Activated naive CD8-positive, alpha-beta T cell treated with anti-CD3 and anti-CD28 coated beads, Interleukin-2, amount 50 U/mL, for 24 hours (primary cell): ENCODE results near the gene SAE1.
"Not testable (repeated sequence)": the region's sequence is repeated elsewhere in the genome, so short reads cannot be mapped to it uniquely, and the experiment has no call there.

ENCODE experiments used
- ATAC-seq: fragments of 150-1000 bp; cut with Tn5 transposase; one replicate; pipeline ENCODE4 v1.10.0; 2021
- DNase-seq: peaks from one replicate; pipeline ENCODE4 v3.0.0; 2021
- H3K27ac Mint-ChIP-seq: one replicate; pipeline ENCODE4 v1.8.0; 2021; ENCODE audit warnings: mild to moderate bottlenecking, mixed read lengths
- H3K27me3 Mint-ChIP-seq: one replicate; pipeline ENCODE4 v1.8.0; 2021; ENCODE audit warnings: mixed read lengths
- H3K36me3 Mint-ChIP-seq: one replicate; pipeline ENCODE4 v1.8.0; 2021; ENCODE audit warnings: low read depth, mixed read lengths
- H3K4me1 Mint-ChIP-seq: one replicate; pipeline ENCODE4 v1.8.0; 2021; ENCODE audit warnings: mixed read lengths
- H3K4me3 Mint-ChIP-seq: one replicate; pipeline ENCODE4 v1.8.0; 2021; ENCODE audit warnings: mild to moderate bottlenecking, moderate library complexity, mixed read lengths
- H3K9me3 Mint-ChIP-seq: one replicate; pipeline ENCODE4 v1.8.0; 2021; ENCODE audit warnings: mixed read lengths

Gene SAE1

DNA sequence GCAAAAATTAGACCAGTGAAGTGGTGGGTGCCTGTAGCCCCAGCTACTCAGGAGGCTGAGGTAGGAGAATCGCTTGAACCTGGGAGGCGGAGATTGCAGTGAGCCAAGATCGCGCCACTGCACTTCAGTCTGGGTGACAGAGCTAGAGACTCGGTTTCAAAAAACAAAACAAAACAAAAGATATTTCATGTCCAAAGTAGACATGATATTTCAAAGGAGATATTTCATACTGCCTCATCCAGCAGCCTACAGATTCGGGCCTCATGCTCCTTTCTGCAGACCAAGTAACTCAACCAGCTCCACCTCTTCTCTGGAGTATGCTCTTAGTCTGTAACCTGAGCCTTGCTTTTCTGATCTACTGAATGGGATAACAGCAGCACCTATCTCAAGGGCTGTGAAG is 32.0 kb upstream of the SAE1 start:
- Mint-ChIP-seq H3K4me1 (peaks cover 67% of the 10 kb centered on the region), H3K36me3 (peaks cover 30% of the 10 kb centered on the region), H3K27me3 (no peaks in the 10 kb centered on the region), H3K9me3 (no peaks in the 10 kb centered on the region), H3K27ac (no peak overlapping the region), H3K4me3 (no peak overlapping the region)
- DNase-seq (no peak), ATAC-seq (no peak)

GRCh38 chr19:47099576-47100050 is 31.0 kb upstream of the SAE1 start:
- ATAC-seq, result no peak
- peaks cover 60% of the 10 kb centered on the region for H3K4me1 Mint-ChIP-seq

DNA sequence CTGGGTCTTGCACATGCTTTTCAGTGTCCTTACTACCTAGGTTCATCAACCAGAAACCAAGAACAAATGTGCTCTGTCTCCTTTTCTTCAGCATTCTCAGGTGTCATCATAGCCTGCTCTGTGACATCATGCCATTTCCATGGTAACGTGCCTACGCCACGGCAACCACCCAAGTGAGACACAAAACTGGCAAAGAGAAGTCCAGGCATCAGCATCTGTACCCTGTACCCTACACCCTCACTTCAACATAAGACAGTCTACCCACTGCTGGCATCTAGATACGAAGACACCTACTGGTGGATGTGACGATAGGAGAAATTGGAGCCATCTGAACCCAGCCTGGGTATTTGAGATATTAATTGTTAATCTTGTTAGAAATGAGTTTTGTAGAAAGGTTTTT is 30.3 kb upstream of the SAE1 start:
- H3K36me3 Mint-ChIP-seq, result peaks cover 29% of the 10 kb centered on the region
- no peaks in the 10 kb centered on the region for H3K9me3 Mint-ChIP-seq
- H3K4me3 Mint-ChIP-seq, result no peak overlapping the region
- peak overlapping the region; percentile 55 for H3K27ac Mint-ChIP-seq
- no peak for ATAC-seq
- no peaks in the 10 kb centered on the region for H3K27me3 Mint-ChIP-seq
- peaks cover 57% of the 10 kb centered on the region for H3K4me1 Mint-ChIP-seq
- DNase-seq, result no peak

More at GRCh38 chr19:47099576-47100050, 31.0 kb upstream of the SAE1 start:
- H3K27ac Mint-ChIP-seq, result no peak overlapping the region
- H3K27me3 Mint-ChIP-seq, result no peaks in the 10 kb centered on the region
- DNase-seq, result no peak
- no peaks in the 10 kb centered on the region for H3K9me3 Mint-ChIP-seq
- peaks cover 25% of the 10 kb centered on the region for H3K36me3 Mint-ChIP-seq
- H3K4me3 Mint-ChIP-seq, result no peak overlapping the region

DNA sequence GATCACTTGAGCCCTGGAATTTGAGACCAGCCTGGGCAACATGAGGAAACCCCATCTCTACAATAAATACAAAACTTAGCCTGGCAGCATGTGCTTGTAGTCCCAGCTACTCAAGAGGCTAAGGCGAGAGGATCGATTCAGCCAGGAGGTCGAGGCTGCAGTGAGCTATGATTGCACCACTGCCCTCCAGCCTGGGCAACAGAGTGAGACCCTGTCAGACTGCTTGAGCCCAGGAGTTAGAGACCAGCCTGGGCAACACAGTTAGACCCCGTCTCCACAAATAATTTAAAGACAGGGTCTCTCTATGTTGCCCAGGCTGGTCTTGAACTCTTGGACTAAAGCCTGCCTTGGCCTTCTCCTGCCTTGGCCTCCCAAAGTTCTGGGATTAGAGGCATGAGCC is 29.5 kb upstream of the SAE1 start:
- peaks cover 35% of the 10 kb centered on the region for H3K36me3 Mint-ChIP-seq
- peaks cover 57% of the 10 kb centered on the region for H3K4me1 Mint-ChIP-seq
- DNase-seq, H3K4me3 Mint-ChIP-seq, ATAC-seq, H3K9me3 Mint-ChIP-seq, H3K27ac Mint-ChIP-seq, H3K27me3 Mint-ChIP-seq: not testable (repeated sequence)

- no peak overlapping the region for H3K4me3 Mint-ChIP-seq
- DNase-seq (no peak), ATAC-seq (no peak)
- peaks cover 36% of the 10 kb centered on the region for H3K36me3 Mint-ChIP-seq
- H3K27me3 Mint-ChIP-seq, result no peaks in the 10 kb centered on the region
- H3K27ac Mint-ChIP-seq, result no peak overlapping the region
- H3K9me3 Mint-ChIP-seq, result no peaks in the 10 kb centered on the region
- peaks cover 59% of the 10 kb centered on the region for H3K4me1 Mint-ChIP-seq
Observed at GRCh38 chr19:47102346-47103060, 28.1 kb upstream of the SAE1 start.

DNA sequence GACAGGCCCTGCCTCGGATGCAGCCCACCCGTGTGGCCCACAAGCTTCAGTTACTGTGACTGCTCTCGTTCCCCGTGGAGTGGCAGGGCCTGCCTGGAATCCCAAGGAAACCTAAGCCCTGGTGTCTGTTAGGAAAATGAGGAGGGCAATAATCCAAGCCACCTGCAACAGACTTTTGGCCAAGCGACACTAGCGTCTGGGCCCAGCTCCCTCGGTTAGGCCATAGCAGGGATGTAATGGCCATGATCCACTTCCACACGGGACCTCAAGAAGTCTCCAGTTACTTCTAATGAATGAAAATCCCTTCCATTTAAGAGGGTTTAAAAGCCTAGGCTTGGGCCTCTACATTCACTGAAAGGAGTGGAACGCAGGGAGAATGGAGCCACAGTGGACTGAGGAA is 26.0 kb upstream of the SAE1 start:
- H3K27me3 Mint-ChIP-seq, result no peaks in the 10 kb centered on the region
- peaks cover 70% of the 10 kb centered on the region for H3K4me1 Mint-ChIP-seq
- H3K4me3 Mint-ChIP-seq, result no peak overlapping the region
- no peaks in the 10 kb centered on the region for H3K9me3 Mint-ChIP-seq
- H3K36me3 Mint-ChIP-seq, result peaks cover 53% of the 10 kb centered on the region
- no peak overlapping the region for H3K27ac Mint-ChIP-seq
- no peak for DNase-seq
- ATAC-seq, result no peak

DNA sequence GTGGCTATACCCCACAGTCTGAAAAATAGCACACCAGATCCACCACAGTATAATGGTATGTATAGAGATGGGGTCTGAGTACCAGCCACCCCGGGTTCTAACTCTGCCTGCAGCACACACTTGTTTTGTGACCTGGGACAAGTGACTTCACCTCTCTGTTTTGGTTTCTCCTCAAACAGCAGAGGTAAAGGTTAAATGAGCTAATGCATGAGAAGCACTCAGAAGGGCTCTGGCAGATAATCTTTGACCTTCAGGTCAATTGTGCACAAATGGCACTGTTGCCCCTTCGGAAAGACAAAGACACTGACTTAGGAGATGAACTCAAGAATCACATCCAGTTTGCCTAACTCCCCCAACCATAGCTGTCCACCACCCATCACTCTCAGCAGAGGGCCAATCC is 24.8 kb upstream of the SAE1 start:
- peaks cover 59% of the 10 kb centered on the region for H3K36me3 Mint-ChIP-seq
- H3K4me1 Mint-ChIP-seq, result peaks cover 66% of the 10 kb centered on the region

GRCh38 chr19:47106821-47107201 is 23.8 kb upstream of the SAE1 start:
- peak overlapping the region; percentile 93 for H3K4me3 Mint-ChIP-seq
- ATAC-seq, result no peak
- no peaks in the 10 kb centered on the region for H3K27me3 Mint-ChIP-seq

More for the DNA sequence above, 24.8 kb upstream of the SAE1 start:
- peak overlapping the region; percentile 58 for H3K27ac Mint-ChIP-seq
- ATAC-seq (peak; percentile 36), DNase-seq (no peak)
- H3K4me3 Mint-ChIP-seq, result no peak overlapping the region
- H3K9me3 Mint-ChIP-seq, result no peaks in the 10 kb centered on the region
- no peaks in the 10 kb centered on the region for H3K27me3 Mint-ChIP-seq

GRCh38 chr19:47107202-47107952 is 23.3 kb upstream of the SAE1 start:
- Mint-ChIP-seq H3K36me3 (peaks cover 63% of the 10 kb centered on the region), H3K27ac (peak overlapping the region; percentile 98), H3K4me3 (peak overlapping the region; percentile 93), H3K4me1 (peaks cover 61% of the 10 kb centered on the region), H3K9me3 (no peaks in the 10 kb centered on the region), H3K27me3 (no peaks in the 10 kb centered on the region)
- ATAC-seq, result peak; percentile 50
- DNase-seq, result peak; percentile 36

More at GRCh38 chr19:47106821-47107201, 23.8 kb upstream of the SAE1 start:
- H3K27ac Mint-ChIP-seq, result peak overlapping the region; percentile 98
- H3K9me3 Mint-ChIP-seq, result no peaks in the 10 kb centered on the region
- DNase-seq, result no peak
- H3K4me1 Mint-ChIP-seq, result peaks cover 66% of the 10 kb centered on the region
- peaks cover 67% of the 10 kb centered on the region for H3K36me3 Mint-ChIP-seq

DNA sequence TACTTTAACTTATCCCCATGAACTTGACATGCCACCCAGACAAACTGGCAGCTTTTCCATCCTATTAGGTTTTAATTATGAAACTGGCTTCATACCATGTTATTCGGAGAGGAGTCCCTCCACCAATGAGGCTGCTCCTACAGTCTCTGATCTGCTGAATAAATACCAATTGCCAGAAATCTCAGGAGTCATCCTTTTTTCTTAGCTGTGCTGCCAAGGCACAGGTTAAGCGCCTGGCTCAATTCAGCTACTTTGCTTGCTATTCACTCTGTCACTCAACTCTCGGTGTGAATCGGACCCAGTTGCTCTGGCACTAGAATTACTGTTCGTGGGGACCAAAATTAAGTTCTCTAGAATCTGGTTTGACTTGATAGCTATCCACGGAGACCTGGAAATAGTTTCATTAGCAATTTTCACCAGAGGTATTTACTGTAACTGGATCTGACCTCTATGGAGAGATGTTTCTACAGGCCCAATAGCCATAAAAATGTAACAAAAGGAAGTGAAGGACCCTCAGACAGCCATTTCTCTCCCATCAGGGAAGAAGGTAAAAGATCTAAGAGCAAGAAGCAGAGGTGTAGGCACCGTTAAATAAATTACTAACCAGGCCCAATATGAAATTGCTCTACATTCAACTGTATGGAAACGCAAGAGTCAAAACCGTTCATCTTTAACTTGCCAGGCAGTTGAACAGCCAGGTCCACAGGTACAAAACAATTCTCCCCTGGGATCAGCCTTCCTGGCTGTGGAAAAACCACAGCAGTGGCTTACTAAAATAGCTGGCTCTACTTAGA is 22.5 kb upstream of the SAE1 start:
- peaks cover 2% of the 10 kb centered on the region for H3K27me3 Mint-ChIP-seq
- no peak for DNase-seq
- H3K36me3 Mint-ChIP-seq, result peaks cover 58% of the 10 kb centered on the region
- ATAC-seq, result no peak
- H3K4me3 Mint-ChIP-seq, result peak overlapping the region; percentile 93
- peaks cover 57% of the 10 kb centered on the region for H3K4me1 Mint-ChIP-seq
- H3K27ac Mint-ChIP-seq, result peak overlapping the region; percentile 98
- no peaks in the 10 kb centered on the region for H3K9me3 Mint-ChIP-seq

DNA sequence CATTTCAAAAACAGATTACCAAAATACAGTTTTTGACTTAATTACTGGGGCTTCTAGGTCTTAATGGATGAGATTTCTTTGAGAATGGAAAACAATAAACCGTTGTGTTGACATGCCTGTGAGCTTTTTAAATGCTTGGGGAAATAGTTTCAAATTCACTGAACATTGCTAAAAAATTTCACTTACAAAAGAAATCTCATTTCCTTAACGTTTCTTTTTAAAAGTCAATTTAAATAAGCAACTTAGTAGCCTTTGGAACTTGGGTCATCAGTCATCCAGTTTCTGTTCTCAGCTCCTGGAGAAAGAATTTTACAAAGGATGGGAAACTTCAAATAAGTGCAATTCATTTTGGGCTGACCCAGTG is 21.5 kb upstream of the SAE1 start:
- H3K4me3 Mint-ChIP-seq, result peak overlapping the region; percentile 93
- DNase-seq, result no peak
- H3K4me1 Mint-ChIP-seq, result peaks cover 62% of the 10 kb centered on the region
- peak overlapping the region; percentile 98 for H3K27ac Mint-ChIP-seq
- H3K27me3 Mint-ChIP-seq, result peaks cover 2% of the 10 kb centered on the region
- H3K36me3 Mint-ChIP-seq, result peaks cover 58% of the 10 kb centered on the region
- ATAC-seq, result no peak
- H3K9me3 Mint-ChIP-seq, result no peaks in the 10 kb centered on the region

- DNase-seq (peak; percentile 56), ATAC-seq (no peak)
- Mint-ChIP-seq H3K36me3 (peaks cover 52% of the 10 kb centered on the region), H3K4me1 (peaks cover 63% of the 10 kb centered on the region), H3K4me3 (peak overlapping the region; percentile 93), H3K27ac (peak overlapping the region; percentile 98), H3K9me3 (no peaks in the 10 kb centered on the region), H3K27me3 (peaks cover 2% of the 10 kb centered on the region)
Observed at GRCh38 chr19:47109541-47110375, 20.9 kb upstream of the SAE1 start.

DNA sequence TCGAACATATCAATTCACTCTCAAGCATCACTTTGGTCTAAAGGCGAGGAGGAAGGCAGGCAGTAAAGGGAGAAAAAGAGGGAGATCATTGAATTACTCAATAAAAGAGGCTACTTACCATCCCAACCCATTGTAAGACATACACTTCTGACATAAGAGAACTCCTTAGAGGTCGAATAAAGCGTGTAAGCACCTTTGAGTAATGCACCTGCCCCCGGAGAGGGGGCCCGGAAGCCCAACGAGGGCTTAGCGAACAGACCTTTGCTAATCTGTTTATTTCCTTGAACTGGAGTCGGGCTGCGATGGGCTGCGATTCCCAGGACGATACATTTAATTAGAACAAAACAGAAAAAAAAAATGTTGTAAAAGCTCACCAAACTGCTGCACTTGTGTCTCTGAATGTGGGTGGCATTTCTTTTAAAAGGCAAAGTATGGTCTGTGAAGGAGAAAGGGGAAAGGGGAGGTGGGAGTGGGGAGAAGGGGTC is 20.1 kb upstream of the SAE1 start:
- Mint-ChIP-seq H3K36me3 (peaks cover 49% of the 10 kb centered on the region), H3K4me1 (peaks cover 59% of the 10 kb centered on the region), H3K27ac (peak overlapping the region; percentile 98), H3K9me3 (no peaks in the 10 kb centered on the region), H3K27me3 (peaks cover 2% of the 10 kb centered on the region), H3K4me3 (peak overlapping the region; percentile 93)
- no peak for ATAC-seq
- peak; percentile 42 for DNase-seq
